Breast epithelium (tissue), 3 donors: ENCODE results near the gene GPI.

Experiments used
- CTCF ChIP-seq, 3 donors: fragments of 450-650 bp; IDR thresholded peaks; one replicate each; pipeline ENCODE4 v1.5.1; 2016 to 2017; ENCODE audit warnings: antibody characterized with exemption in 3 of 3, mild to moderate bottlenecking in 3 of 3, moderate library complexity in 3 of 3
- POLR2A ChIP-seq: fragments of 450-650 bp; IDR thresholded peaks from one replicate; pipeline ENCODE4 v1.6.1; 2016; ENCODE audit warnings: antibody characterized with exemption, mild to moderate bottlenecking, moderate library complexity
- POLR2AphosphoS5 ChIP-seq, 3 donors: sonication (generic); formaldehyde crosslinking; IDR thresholded peaks; one replicate each; pipeline ENCODE4 v1.6.1; 2017; ENCODE audit warnings: antibody characterized with exemption in 3 of 3

- TF ChIP-seq POLR2A (no peak), CTCF (IDR thresholded peaks at IDR 0.05) (no peak), POLR2AphosphoS5 (IDR thresholded peaks at IDR 0.05) (no peak)
Measured at GRCh38 chr19:34350161-34350561, 14.8 kb upstream of the GPI start.
